Osteocyte (in vitro differentiated cells): Measurements from ENCODE around the gene TBX21. TPM values are rescaled to one million over a fixed set of nuclear protein-coding genes. Genes with fewer than 3 reads are reported as not detected.

ENCODE experiments used
- DNase-seq: peaks from one replicate; pipeline ENCODE4 v3.0.0; 2021; ENCODE audit warnings: mixed read lengths; ENCODE audit not compliant: unreplicated experiment; ENCODE audit errors: extremely low spot score
- H3K27ac Mint-ChIP-seq: one replicate; pipeline ENCODE4 v1.8.0; 2021; ENCODE audit warnings: mild to moderate bottlenecking, mixed read lengths; ENCODE audit not compliant: unreplicated experiment
- H3K27me3 Mint-ChIP-seq: one replicate; pipeline ENCODE4 v1.8.0; 2021; ENCODE audit warnings: mixed read lengths; ENCODE audit not compliant: unreplicated experiment
- H3K36me3 Mint-ChIP-seq: one replicate; pipeline ENCODE4 v1.8.0; 2021; ENCODE audit warnings: mixed read lengths; ENCODE audit not compliant: unreplicated experiment
- H3K4me1 Mint-ChIP-seq: one replicate; pipeline ENCODE4 v1.8.0; 2021; ENCODE audit warnings: mixed read lengths; ENCODE audit not compliant: unreplicated experiment
- H3K4me3 Mint-ChIP-seq: one replicate; pipeline ENCODE4 v1.8.0; 2021; ENCODE audit warnings: mild to moderate bottlenecking, moderate library complexity, mixed read lengths; ENCODE audit not compliant: unreplicated experiment
- H3K9me3 Mint-ChIP-seq: one replicate; pipeline ENCODE4 v1.8.0; 2021; ENCODE audit warnings: mixed read lengths; ENCODE audit not compliant: unreplicated experiment
- total RNA-seq: library from RNA; stranded (reverse); gene quantifications from 2 replicates; pipeline ENCODE4 v1.2.1, GENCODE V29; 2021
- TF ChIP-seq, protein P1 (sequence below): fragments of 200-600 bp; sonication (generic); IDR thresholded peaks from 2 replicates; pipeline ENCODE4 v1.5.0; 2021; ENCODE audit warnings: antibody characterized with exemption, mild to moderate bottlenecking, moderate library complexity

Gene TBX21
- total RNA-seq, 1 donor from 2014 or later = not detected

DNA sequence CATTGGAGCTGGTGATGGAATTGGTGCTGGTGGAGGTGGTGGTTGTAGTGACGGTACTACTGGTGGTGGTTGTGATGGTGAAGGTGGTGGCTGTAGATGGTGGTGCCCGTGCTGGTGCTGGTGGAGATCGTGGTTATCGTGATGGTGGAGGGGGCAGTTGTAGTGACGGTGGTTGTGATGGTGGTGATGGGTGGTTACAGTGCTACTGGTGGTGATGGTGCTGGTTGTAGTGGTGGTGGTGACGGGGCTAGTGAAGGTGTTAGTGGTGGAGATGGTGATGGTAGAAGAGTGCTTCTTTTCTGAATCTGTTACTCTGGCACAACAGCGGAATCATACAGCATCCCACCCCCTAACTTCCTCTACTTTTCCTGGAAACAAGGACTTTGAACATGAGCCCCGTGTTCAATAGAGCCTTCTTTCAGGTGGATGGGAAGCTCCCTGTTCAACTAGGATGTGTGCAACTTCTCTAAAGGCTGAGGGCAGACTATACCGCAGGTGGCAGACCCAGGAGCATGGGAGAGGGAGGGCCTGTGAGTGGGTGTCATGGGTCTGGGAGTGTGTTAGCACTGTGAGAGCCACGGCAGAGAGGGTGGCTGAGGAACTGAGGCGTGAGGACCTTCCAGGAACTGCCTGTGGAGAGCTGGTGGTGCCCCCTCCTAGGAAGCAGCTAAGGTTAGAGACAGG, 8.2 kb downstream of the TBX21 start:
- Mint-ChIP-seq H3K4me1 (no peaks in the 10 kb centered on the region), H3K36me3 (no peaks in the 10 kb centered on the region), H3K9me3 (no peaks in the 10 kb centered on the region), H3K4me3 (no peak overlapping the region), H3K27me3 (peaks cover 48% of the 10 kb centered on the region), H3K27ac (no peak overlapping the region)
- TF ChIP-seq, protein P1, sequence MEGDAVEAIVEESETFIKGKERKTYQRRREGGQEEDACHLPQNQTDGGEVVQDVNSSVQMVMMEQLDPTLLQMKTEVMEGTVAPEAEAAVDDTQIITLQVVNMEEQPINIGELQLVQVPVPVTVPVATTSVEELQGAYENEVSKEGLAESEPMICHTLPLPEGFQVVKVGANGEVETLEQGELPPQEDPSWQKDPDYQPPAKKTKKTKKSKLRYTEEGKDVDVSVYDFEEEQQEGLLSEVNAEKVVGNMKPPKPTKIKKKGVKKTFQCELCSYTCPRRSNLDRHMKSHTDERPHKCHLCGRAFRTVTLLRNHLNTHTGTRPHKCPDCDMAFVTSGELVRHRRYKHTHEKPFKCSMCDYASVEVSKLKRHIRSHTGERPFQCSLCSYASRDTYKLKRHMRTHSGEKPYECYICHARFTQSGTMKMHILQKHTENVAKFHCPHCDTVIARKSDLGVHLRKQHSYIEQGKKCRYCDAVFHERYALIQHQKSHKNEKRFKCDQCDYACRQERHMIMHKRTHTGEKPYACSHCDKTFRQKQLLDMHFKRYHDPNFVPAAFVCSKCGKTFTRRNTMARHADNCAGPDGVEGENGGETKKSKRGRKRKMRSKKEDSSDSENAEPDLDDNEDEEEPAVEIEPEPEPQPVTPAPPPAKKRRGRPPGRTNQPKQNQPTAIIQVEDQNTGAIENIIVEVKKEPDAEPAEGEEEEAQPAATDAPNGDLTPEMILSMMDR = no peak
- DNase-seq = peak; percentile 64

GRCh38 chr17:47741793-47742145, 8.7 kb downstream of the TBX21 start:
- TF ChIP-seq, protein P1 = no peak
- H3K4me3 Mint-ChIP-seq = no peak overlapping the region
- H3K4me1 Mint-ChIP-seq = no peaks in the 10 kb centered on the region
- no peak overlapping the region for H3K27ac Mint-ChIP-seq
- peaks cover 47% of the 10 kb centered on the region for H3K27me3 Mint-ChIP-seq
- H3K9me3 Mint-ChIP-seq = no peaks in the 10 kb centered on the region
- no peak for DNase-seq
- no peaks in the 10 kb centered on the region for H3K36me3 Mint-ChIP-seq

DNA sequence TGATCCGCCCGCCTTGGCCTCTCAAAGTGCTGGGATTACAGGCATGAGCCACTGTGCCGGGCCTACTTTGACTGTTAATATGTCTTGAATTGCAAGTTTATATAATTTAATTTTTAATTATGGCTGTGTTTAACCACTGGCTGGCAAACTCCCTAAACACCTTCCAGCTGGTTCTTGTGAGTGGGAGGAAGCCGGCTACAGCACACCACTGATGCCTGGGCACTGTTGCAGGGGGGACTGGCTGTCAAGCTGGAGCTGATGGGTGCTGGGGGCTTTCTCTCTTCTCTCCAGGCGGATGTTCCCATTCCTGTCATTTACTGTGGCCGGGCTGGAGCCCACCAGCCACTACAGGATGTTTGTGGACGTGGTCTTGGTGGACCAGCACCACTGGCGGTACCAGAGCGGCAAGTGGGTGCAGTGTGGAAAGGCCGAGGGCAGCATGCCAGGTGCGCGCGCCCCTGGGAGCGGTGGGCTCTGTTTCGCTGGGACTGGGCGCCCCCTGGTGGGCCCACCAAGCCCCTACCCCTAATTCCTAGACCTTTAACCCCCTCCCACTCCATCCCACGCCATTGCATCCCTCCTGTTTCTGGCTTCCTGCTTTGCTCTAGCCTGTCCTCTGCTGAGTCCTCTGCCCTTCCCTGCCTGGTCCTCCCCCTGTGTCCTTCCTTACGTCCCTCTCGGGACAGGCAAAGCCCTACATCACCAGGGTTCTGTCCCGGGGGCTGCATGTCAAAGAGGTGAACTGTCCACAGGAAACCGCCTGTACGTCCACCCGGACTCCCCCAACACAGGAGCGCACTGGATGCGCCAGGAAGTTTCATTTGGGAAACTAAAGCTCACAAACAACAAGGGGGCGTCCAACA, 9.5 kb downstream of the TBX21 start:
- Mint-ChIP-seq H3K27me3 (peaks cover 48% of the 10 kb centered on the region), H3K27ac (no peak overlapping the region), H3K36me3 (no peaks in the 10 kb centered on the region), H3K4me3 (no peak overlapping the region), H3K4me1 (no peaks in the 10 kb centered on the region), H3K9me3 (no peaks in the 10 kb centered on the region)
- peak; percentile 84 for DNase-seq
- TF ChIP-seq, protein P1 = peak; percentile 54

GRCh38 chr17:47744168-47745036, 11.4 kb downstream of the TBX21 start:
- peaks cover 59% of the 10 kb centered on the region for H3K27me3 Mint-ChIP-seq
- H3K4me3 Mint-ChIP-seq = no peak overlapping the region
- no peaks in the 10 kb centered on the region for H3K9me3 Mint-ChIP-seq
- H3K27ac Mint-ChIP-seq = no peak overlapping the region
- DNase-seq = peak; percentile 78
- H3K4me1 Mint-ChIP-seq = no peaks in the 10 kb centered on the region
- H3K36me3 Mint-ChIP-seq = no peaks in the 10 kb centered on the region
- TF ChIP-seq, protein P1 = no peak
